Measurements from ENCODE around the gene CDH4.

GRCh38 chr20:61541537-61541936 is 289.5 kb downstream of the CDH4 start:
- TF ChIP-seq CTCF (IDR thresholded peaks at IDR 0.05) (no peak), POLR2AphosphoS5 (IDR thresholded peaks at IDR 0.05) (no peak)
